ENCODE data around the gene TSEN54.

TSEN54 gene

DNA sequence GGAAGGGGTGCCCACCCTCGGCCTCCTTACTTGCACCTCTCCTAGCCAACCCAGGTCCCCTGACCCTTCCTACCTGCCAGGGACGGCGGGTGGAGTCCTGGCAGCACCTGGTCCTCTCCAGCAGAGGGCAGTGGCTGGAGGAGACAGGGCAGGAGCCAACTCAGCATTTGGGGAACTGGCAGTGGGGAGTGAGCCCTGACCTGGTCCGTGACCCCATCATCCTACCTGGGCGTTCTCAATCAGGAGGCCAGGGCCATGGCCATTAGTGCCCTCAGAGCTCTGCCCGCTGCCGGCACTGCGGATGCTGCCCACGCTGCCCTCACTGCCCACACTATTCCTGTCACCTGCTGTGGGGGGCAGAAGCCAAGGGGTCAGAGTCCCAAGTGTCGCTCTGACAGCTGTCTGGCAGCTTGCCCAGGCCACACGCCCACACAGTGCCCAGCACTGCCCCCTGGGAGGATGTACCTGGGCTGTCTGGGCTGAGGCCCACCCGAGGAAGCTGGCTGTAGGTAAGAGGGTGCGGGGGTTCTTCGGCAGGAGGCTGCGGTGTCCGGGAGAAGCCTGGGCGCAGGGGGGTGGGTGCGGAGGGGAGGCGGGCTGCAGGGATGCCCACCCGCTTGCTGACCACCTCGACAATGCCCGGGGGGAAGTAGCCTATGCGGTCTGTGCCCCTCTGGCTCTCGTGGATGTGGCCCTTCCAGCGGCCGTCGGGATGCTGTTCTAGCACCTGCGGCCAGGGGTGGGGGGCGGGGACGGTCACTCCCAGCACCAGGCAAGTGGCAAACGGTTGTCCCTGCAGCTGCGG lies 11.8 kb upstream of the TSEN54 start:
- DNase-seq: peak; percentile 44

DNA sequence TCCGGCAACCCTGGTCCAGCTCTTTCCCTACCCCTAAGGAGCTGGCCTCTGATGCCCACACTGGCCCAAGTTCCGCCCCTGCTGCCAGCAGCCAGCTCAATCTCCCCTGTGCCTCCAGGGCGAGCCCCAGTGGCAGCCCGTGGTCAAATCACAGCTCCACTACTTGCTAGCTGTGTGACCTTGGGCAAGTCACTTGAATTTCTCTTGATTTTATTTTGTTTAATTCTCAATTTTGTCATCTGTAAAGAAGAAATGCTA lies 11.2 kb upstream of the TSEN54 start:
- no peak for DNase-seq

DNA sequence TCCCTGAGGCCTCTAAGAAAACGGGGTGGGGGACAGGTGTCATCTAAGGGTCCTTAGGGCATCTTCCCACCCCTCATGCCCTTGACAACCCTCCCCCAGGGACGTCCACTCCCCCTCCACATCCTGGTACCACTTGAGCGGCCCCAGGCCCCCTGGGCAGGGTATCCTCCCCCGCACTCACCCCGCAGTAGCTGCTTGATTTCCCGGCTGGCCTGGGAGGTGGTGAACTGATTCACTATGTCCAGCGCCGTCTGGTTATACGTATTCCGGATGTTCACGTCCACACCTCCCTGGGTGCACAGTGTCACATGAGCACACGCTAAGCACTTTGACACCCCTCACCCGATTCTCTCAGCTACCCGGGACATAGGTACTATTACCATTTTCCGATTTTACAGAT lies 10.7 kb upstream of the TSEN54 start:
- no peak for DNase-seq

DNA sequence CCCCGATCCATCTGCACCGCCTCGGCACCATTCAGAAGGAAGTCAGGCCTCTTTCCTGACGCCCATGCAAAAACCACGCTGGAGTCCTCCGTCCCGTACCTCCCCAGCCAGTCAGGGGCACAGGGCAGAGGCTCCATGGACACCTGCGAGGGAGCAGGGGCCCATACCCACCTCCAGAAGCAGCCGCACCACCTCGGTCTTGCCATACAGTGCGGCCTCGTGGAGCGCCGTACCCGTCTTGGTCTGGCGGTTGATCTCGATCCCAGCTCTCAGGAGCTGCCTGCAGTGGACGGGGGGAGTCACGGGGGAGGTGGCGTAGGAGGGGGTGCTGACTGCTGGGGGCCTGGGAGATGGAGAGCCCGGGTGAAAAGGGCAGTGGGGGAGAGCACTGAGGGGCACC lies 10.2 kb upstream of the TSEN54 start:
- DNase-seq: no peak

DNA sequence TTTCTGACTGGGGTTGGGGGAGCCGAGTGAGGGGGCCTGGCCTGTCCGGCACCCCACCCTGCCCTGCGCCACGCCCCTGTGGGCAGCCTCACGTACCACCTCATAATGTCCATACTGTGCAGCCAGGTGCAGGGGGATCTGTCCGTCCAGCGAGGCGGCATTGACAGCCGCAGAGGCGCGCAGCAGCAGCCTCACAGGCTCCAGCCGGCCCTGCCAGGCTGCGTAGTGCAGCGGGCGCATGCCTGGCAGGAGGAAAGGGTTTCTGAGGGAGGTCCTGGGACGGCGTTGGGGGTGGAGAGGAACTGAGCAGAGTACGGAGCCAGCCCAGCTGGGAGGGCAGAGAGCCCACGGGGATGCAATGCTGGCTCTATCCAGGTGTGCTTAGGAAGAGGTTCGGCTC lies 9.4 kb upstream of the TSEN54 start:
- no peak for DNase-seq

DNA sequence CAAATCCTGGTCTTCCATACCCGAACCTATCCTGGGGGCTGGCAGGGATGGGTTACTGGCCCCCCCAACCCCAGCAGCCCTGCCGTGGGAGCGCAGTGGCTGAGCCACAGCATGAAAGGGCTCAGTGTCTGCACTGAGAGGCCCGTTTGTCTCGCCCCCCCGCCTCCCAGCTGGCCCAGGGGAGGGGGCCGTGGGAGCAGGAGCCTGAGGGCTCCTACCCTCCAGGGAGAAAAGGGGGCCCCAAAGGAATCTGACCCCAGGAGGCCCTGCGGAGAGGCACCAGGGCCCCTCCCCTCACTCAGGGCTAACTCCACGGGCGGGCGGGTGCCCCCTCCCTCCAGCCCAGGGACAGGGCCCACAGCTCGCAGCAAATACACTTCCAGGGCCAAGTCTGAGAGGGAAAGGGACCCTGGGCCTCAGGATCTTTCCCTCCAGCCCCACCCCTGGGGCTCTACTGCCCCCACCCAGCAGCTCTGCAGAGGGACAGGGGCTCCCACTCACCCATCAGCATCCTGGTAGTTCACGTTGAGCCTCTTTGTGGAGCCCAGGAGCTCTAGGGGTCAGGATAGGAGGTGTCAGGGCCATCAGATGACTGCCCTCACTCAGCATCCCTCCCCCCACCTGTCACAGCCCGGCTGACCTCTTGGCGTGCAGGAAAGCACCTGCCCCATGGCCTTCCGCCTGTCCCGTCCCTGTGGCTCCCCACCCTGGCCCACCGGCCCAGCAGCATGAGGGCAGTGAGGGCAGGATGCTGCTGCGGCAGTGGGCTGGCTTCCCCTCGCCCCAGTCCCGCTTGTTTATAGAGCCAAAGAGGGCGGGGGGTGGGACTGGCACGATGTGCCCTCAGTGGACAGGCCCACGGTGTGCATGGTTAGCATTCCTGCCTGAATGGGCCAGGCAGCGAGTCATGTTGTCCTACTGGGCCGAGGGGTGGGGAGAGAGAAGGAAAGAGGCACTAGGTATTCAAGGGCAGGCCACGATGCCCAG lies 8.3 kb upstream of the TSEN54 start:
- DNase-seq: no peak

DNA sequence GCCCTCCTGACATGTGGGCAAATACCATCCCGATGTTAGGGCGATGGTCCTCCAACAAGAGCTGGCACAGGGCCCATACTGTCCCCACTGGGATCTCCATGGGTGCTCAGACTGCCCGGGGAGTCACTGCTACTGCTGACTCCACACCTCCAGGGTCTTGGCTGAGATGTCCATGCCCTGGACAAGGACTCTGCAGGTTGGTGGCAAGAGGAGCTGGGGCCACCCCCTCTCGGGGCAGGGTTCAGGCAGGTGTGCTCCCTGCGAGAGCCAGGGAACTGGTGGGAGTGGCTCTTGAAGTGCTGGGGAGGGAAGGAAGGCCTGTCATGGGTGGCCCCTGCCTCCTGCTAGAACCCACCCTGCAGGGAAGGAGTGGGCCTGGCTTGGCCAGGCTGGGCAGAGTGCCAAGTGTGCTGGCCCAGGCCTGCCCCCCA lies 7.4 kb upstream of the TSEN54 start:
- DNase-seq: no peak

DNA sequence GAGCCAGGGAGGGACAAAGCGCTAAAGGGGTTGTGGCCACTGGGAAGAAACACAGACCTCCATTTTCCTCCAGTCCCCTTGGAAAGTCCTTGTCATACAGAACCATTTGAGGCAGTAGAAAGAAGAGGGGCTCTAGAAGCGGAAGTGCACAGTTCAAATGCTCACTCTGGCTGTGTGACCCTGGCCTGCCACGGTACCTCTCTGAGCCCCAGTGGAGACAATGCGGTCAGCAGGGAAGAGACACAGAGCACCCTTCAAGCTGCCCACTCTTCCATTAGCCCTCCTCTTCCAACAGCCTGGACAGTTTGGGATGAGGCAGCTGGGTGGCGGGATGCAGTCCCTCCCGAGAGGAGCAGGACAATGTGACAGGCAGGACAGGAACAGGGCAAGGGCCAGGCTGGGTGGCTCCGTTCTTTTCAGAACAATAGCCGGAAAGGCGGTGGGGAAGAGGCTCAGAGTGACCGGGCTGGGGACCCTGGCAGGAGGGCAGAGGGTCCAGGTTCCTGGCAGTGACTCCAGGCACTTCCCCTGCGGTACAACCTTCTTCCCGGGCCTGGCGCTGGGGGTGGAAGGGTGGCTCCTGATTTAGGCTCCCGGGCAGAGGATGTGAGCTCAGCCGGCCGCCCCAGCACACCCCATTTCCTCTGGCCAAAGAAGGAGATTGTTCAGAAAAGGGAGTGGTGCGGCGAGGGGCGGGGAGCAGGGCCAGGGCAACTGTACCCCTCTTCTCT lies 6.6 kb upstream of the TSEN54 start:
- DNase-seq: no peak

DNA sequence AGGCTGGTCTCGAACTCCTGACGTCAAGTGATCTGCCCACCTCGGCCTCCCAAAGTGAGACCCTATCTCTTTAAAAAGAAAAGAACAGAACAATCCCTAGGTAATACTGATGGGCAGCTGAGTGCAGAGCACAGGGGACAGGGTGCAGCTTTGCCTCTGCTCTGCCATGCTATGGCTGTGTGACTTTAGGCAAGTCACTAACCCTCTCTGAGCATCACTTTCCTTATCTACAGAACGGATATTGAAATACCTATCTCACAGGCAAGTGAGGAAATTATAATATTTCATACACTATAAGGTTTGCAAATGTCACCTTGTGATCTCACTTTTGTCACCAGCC lies 5.1 kb upstream of the TSEN54 start:
- no peak for DNase-seq

DNA sequence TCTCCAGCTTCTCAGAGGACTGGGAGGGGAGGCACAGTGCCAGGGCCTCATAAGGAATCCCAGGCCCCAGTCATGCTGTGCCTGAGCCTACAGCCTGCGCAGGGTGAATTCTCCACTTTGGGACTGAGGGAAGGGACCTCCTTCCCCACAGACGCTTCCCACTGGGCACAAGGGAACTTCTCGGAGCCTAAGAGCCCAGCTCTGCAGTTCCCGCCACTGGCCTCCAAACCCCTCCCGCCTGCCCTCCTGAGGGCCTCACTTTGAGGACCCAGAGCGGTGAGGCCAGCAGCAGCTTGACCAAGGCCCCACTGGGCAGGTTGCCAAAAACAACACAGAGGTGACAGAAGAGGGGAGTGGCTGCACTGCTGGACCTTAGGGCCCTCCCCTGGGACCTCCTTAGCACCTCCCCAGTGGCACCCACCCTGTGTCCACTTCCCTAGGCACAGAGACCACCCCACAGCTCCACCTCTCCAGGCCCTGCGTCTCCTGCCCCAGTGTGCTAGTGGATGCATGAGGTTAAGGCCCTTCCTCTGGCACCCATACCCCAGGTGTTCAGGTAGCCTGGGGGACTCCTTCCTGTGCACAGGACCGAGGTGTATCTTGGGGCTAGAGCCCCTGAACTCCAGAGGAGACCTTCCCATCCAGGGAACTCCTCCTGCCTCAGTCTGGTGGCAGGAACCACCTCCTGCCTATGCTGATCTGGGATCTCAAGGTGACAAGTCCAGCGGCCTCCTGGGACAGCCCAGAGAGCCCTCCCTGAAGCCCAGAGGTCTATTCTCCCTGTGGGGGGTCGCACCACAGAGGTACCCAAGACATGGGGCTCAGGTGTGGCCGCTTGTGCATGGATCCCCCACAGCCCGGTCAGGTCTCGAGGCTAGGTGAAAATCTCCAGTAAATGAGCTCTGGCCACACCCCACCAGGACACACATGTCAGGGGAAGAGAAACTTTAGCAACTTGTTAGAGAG lies 4.4 kb upstream of the TSEN54 start:
- DNase-seq: no peak

DNA sequence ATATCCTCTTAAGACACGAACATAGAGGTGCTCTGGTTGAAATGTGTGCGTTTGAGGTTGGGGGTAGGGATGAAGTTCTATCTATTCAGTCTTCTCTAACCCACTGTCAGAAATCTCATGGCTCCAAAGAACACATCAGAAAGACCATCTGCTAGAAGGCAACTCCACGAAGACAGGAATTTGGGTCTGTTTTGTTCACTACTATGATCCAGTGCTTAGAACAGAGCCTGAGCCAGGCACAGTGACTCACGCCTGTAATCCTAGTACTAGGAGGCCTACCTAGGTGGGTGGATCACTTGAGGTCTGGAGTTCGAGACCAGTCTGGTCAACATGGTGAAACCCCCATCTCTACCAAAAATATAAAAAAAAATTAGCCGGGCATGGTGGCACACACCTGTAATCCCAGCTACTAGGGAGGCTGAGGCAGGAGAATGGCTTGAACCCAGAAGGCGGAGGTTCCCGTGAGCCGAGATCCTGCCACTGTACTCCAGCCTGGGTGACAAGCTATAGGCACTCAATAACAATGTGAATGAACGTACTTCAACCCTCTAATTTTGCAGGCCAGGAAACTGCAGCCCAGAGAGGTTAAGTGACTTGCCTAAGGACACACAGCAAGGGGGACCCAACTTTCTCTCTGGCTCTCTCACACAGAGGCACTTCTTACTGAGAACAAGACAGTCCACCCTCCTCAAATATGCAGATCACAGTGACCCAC lies 3.2 kb upstream of the TSEN54 start:
- no peak for DNase-seq

DNA sequence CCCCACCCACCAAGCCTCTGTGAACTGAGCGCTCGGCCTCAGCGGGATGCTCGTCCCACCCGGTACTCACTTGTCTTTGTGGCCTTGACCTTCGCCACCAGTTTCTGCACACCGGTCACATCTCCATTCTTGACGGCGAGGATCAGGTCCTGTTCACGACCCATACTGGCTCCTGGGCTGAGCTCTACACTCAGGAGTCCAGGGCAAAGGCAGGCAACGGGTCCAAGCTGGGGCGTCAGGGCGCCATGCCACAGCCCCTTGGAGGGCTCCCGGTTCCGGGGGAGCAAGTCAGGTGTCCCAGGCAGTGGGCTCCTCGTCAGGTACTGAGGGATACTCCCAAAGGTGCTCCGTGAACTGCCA lies 2.7 kb upstream of the TSEN54 start:
- DNase-seq: no peak

DNA sequence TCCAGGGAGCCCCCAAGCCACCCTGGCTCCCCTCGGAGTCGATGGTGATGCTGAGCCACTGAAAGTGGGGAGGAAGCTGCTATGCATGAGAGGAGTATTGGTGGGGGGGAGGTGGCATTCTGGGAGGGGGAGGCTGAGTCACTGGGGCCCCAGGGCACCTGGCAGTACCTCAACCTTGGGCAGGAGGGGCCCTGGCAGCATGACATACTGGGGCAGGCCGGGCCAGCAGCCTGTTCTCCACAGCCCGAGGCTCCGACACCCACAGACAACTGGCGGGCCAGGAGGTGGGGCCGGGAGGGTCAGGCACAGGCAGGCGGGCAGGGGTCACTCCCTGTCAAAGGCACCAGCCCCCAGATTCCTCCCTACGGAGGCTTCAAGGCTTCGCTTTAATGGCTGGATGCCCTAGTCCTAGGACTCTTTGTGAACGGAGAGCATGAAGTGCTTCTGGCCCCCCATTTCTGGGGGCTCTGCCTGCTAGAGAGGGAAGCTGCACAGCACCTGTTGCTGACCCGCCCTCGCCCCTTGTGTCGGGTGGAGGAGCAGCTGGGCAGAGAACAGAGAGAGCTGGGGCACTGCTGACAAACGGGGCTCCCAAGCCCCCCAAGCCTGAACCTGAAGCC lies 1.9 kb upstream of the TSEN54 start:
- no peak for DNase-seq

DNA sequence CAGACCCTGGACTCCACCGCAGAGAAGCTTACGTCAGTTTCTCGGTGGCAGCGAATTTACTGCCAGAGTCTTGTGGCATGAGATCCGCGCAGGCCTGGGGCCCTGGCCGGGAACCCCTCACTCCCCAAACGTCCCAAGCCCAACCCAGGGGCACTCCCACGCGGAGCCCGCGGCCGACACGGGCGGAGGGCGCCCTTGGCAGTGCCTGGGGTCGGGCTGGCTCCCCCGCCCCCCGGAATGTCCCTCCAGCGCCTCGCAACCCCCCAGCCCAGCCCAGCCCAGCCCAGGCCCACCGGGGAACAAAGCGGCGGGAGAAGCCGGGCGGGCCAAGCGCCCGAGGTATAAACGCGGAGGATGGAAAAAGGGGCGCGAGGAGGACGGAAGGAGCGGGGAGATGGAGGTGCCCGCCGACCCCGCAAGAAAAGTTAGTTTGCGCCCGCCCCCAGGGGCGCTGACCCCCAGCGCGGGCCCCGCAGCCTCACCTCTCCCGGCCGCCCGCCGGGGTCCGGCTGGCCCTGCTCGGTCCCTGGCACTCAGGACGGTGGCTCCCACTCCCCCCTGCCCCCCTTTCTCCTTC lies 1.3 kb upstream of the TSEN54 start:
- DNase-seq: no peak

DNA sequence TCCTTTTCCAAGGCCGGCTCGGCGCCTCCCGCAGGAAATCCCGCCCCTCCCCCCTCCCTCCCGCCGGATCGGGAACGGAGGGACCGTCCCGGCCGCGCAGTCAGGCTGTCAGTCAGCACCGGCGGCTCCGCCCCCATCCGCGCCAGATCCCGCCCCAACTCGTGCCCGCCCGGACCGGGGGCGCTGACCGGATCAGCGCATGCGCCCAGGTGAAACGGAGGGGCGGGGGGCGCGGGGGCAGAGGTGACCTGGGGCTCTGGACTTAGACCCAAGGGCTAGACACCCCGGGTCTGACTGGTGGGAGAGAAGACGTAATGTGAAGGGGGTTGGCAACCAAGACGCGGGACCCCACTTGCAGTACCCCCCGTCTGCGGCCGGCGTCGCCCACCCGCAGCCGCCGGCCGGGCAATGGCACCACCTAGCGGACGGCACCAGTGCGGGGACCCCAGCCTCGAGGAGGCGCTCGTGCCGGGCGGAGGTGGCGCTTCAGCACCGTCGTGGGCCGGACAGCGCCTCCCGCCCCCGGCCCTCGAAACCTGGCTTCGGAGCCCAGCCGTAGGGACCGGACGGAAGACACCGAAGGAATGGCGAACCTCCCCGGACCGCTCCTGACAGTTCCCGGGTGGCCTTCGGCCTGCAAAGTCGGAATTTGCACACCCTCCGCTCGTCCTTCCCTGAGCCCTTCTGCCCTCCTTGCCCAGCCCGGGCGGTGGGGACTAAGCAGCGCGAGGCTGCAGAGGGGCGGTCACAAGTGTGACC lies 653 bp upstream of the TSEN54 start, which contains the start of gene CASKIN2:
Gene CASKIN2, minus strand, starts transcription at position 42 of the 759 bp plus-strand sequence. CDS start 1,733 bp downstream, outside the sequence.
- peak; percentile 79 for DNase-seq

DNA sequence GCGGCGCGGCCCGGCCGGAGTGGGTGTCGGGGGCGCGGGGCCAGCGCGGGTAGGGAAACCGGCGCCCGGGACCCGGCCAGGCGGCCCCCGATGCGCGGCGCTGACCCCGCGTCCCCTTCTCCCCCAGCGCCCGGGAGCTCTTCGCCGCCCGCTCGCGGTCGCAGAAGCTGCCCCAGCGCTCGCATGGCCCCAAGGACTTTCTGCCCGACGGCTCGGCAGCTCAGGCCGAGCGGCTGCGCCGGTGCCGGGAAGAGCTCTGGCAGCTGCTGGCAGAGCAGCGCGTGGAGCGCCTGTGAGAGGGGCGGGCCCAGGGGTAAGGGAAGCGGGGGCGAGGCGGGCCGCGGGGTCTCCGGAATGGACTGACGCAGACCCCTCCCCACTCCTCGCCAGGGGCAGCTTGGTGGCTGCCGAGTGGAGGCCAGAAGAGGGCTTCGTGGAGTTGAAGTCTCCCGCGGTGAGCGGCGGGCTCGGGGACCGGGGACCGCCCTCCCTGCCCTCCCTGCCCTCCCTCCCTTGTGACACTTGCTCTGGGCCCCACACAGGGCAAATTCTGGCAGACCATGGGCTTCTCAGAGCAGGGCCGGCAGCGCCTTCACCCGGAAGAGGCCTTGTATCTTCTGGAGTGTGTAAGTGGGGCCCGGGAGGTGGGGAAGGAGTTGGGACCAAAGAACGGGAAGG lies 430 bp downstream of the TSEN54 start:
- peak; percentile 25 for DNase-seq

DNA sequence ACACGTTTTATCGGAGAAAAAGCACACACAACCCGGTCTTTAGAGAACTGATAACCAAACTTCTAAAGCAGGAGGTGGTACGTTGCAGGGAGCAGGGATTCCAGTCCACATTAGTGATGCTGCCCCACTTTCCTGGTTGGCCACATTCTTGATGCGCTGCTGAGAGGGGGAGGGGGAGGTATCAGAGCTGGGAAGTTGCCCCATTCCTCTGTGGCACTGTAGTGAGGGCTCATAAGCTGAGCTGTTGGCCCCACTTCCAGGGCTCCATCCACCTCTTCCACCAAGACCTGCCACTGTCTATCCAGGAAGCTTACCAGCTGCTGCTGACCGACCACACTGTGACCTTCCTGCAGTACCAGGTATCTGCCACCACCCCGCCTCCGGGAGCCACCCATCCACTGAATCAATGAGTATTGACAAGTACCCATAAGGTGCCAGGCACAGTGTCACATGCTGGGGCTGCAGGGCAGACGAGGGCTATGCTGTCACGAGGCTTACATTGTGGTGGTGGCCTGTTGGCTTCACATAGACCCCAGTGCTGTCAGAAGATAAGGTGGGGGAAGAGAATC lies 1.1 kb downstream of the TSEN54 start:
- DNase-seq: no peak

DNA sequence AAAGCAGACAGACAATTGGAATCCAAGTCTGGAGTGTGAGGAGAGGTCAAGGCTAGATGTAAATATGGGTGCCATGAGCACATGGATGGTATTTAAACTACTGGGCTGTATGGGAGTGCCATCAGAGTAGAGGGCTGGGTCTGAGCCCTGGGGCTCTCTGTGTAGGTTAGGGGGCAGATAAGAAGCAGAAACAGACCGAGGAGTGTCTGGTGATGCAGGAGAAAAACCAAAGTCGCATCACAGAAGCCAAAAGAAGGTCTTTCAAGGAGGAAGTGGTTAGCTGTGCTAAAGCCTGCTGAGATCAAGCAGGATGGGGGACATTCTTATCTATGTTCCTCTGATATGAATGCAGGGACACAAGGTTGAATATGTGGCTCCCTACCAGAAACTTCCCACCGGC lies 1.9 kb downstream of the TSEN54 start:
- no peak for DNase-seq

DNA sequence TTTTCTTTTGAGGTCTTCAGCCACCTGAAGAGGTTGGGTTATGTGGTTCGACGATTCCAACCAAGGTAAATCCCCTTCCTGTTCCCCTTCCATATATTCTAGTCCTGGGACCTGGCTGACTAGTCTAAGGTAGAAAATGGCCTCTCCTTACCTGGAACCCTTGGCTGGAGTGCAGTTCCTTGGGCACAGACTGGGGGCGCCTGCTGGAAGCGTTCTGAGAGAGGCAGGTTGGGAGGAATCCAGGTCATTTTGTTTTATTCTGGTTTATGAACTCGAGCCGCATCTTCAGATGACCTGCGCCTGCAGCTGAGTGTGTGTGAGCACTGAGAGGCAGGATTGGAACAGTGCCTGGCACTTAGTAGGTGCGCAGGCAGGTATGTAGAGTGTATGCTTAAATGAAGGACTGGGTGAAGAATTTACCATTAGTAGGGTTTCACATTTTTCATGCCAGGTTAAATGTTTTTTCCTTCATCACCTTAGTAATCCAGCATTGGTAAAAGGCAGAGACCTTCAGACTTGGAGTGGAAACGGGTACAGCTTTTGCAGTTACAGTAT lies 2.7 kb downstream of the TSEN54 start:
- DNase-seq: no peak
